HG02938 (cell line): ENCODE results near the gene CAPN9.
"Not testable (repeated sequence)": the region's sequence is repeated elsewhere in the genome, so short reads cannot be mapped to it uniquely, and the experiment has no call there.

Source experiments
- ATAC-seq: cut with Tn5 transposase; IDR thresholded peaks from one replicate; pipeline ENCODE4 v1.9.1; 2021; ENCODE audit warnings: mild to moderate bottlenecking, moderate library complexity; ENCODE audit not compliant: unreplicated experiment

CAPN9 gene

GRCh38 chr1:230747127-230747730 lies at the start of gene CAPN9:
CAPN9 (plus strand) TSS chr1:230747388; CDS start chr1:230747497, 109 bp downstream.
- no peak for ATAC-seq

GRCh38 chr1:230698130-230698529 lies 49.1 kb upstream of the CAPN9 start:
- no peak for ATAC-seq

GRCh38 chr1:230698964-230699363 lies 48.2 kb upstream of the CAPN9 start:
- ATAC-seq: not testable (repeated sequence)

- ATAC-seq: no peak
Measured at GRCh38 chr1:230699716-230700115, 47.5 kb upstream of the CAPN9 start.

GRCh38 chr1:230700132-230700531 lies 47.1 kb upstream of the CAPN9 start:
- ATAC-seq: no peak

GRCh38 chr1:230701434-230701833 lies 45.8 kb upstream of the CAPN9 start:
- no peak for ATAC-seq

GRCh38 chr1:230701895-230702768 lies 45.1 kb upstream of the CAPN9 start:
- ATAC-seq: no peak

- ATAC-seq: no peak
Measured at GRCh38 chr1:230702934-230703678, 44.1 kb upstream of the CAPN9 start.

GRCh38 chr1:230703679-230704385 lies 43.4 kb upstream of the CAPN9 start:
- ATAC-seq: no peak

GRCh38 chr1:230704830-230705229 lies 42.4 kb upstream of the CAPN9 start:
- ATAC-seq: no peak

GRCh38 chr1:230705289-230706019 lies 41.7 kb upstream of the CAPN9 start:
- ATAC-seq: no peak

- no peak for ATAC-seq
Measured at GRCh38 chr1:230706020-230706699, 41.0 kb upstream of the CAPN9 start.

- no peak for ATAC-seq
Measured at GRCh38 chr1:230706887-230707731, 40.1 kb upstream of the CAPN9 start.

- no peak for ATAC-seq
Measured at GRCh38 chr1:230707732-230708630, 39.2 kb upstream of the CAPN9 start.

GRCh38 chr1:230708631-230709580 lies 38.3 kb upstream of the CAPN9 start:
- no peak for ATAC-seq

- no peak for ATAC-seq
Measured at GRCh38 chr1:230709619-230710542, 37.3 kb upstream of the CAPN9 start.
